Peyer's patch (tissue), 4 donors: ENCODE measurements around the gene ATP1B2. TPM values are rescaled to one million over a fixed set of nuclear protein-coding genes. Genes with fewer than 3 reads are reported as not detected.

Source experiments
- DNase-seq, 3 donors: peaks; one replicate each; pipeline ENCODE4 v3.0.0-alpha.2; 2017 to 2019
- H3K27ac ChIP-seq, 4 donors: fragments of 200-600 bp; sonication (generic); one replicate each; pipeline ENCODE4 v1.5.1; 2016 to 2019
- H3K27me3 ChIP-seq, 2 donors: fragments of 200-600 bp; sonication (generic); one replicate each; pipeline ENCODE4 v1.5.1; 2019
- H3K36me3 ChIP-seq, 3 donors: fragments of 200-600 bp; sonication (generic); one replicate each; pipeline ENCODE4 v1.5.1; 2016 to 2019
- H3K4me1 ChIP-seq, 4 donors: fragments of 200-600 bp; sonication (generic); one replicate each; pipeline ENCODE4 v1.5.1; 2016 to 2019
- H3K4me3 ChIP-seq, 4 donors: fragments of 200-600 bp; sonication (generic); 1 replicate in 3 of 4; 2 replicates in 1 of 4; pipeline ENCODE4 v1.5.1; 2016 to 2019; ENCODE audit warnings: mild to moderate bottlenecking in 1 of 4
- H3K9me3 ChIP-seq, 4 donors: fragments of 200-600 bp; sonication (generic); one replicate each; pipeline ENCODE4 v1.5.1; 2016 to 2019; ENCODE audit warnings: mild to moderate bottlenecking in 1 of 4
- CTCF ChIP-seq, 6 experiments: fragments of 450-650 bp in 4 of 6; fragments of 200-600 bp in 2 of 6; sonication (generic) in 1 of 6; IDR thresholded peaks; one replicate each; pipeline ENCODE4 v1.5.1; 2017 to 2019; ENCODE audit warnings: antibody characterized with exemption in 6 of 6, mild to moderate bottlenecking in 3 of 6, moderate library complexity in 1 of 6
- POLR2A ChIP-seq, 2 donors: fragments of 450-650 bp; IDR thresholded peaks; one replicate each; pipeline ENCODE4 v1.5.1; 2017; ENCODE audit warnings: antibody characterized with exemption in 2 of 2, mild to moderate bottlenecking in 2 of 2, moderate library complexity in 2 of 2
- total RNA-seq, 4 donors: library from RNA; depleted of rRNA; stranded (reverse); fragments of >200 nt; gene quantifications; one replicate each; pipeline ENCODE4 v1.1.0, GENCODE V29; 2016

Gene ATP1B2
- total RNA-seq, 4 donors from 2014 or later, result 0.47 TPM; not detected in 3

GRCh38 chr17:7626307-7626706, 24.4 kb upstream of the ATP1B2 start:
- peak overlapping the region in 3 of 4 donors; percentile 94 to 96 (median 95) for H3K27ac ChIP-seq
- peaks cover 0 to 6% (median 0%) of the 10 kb centered on the region in 3 donors for H3K36me3 ChIP-seq
- H3K27me3 ChIP-seq, result no peaks in the 10 kb centered on the region
- no peak for TF ChIP-seq CTCF (IDR thresholded peaks at IDR 0.05)
- TF ChIP-seq POLR2A (IDR thresholded peaks at IDR 0.05), result no peak
- no peak for DNase-seq
- H3K4me1 ChIP-seq, result peaks cover 0 to 24% (median 2%) of the 10 kb centered on the region in 4 donors
- no peaks in the 10 kb centered on the region for H3K9me3 ChIP-seq
- H3K4me3 ChIP-seq, result peak overlapping the region in 3 of 4 donors; percentile 84 to 94 (median 88)

GRCh38 chr17:7626956-7627249, 23.8 kb upstream of the ATP1B2 start:
- H3K36me3 ChIP-seq, result peaks cover 0 to 6% (median 0%) of the 10 kb centered on the region in 3 donors
- peaks cover 0 to 24% (median 2%) of the 10 kb centered on the region in 4 donors for H3K4me1 ChIP-seq
- DNase-seq, result peak in 1 of 3 donors; percentile 50
- H3K27me3 ChIP-seq, result no peaks in the 10 kb centered on the region
- H3K9me3 ChIP-seq, result no peaks in the 10 kb centered on the region
- H3K27ac ChIP-seq, result peak overlapping the region; percentile 80 to 96 (median 94)
- peak overlapping the region; percentile 64 to 94 (median 86) for H3K4me3 ChIP-seq
- no peak for TF ChIP-seq CTCF (IDR thresholded peaks at IDR 0.05)
- no peak for TF ChIP-seq POLR2A (IDR thresholded peaks at IDR 0.05)

GRCh38 chr17:7627250-7628121, 23.2 kb upstream of the ATP1B2 start, which contains the start of gene SAT2:
Gene SAT2, minus strand, starts transcription at chr17:7627821. Its CDS starts 186 bp downstream, at chr17:7627635.
- Histone ChIP-seq H3K9me3 (no peaks in the 10 kb centered on the region), H3K27ac (peak within 1 kb of the TSS; percentile 80 to 96 (median 94)), H3K27me3 (no peaks in the 10 kb centered on the region), H3K36me3 (peaks cover 0 to 6% (median 0%) of the 10 kb centered on the region in 3 donors), H3K4me1 (peaks cover 0 to 24% (median 2%) of the 10 kb centered on the region in 4 donors), H3K4me3 (peak within 1 kb of the TSS; percentile 64 to 94 (median 86))
- peak; percentile 94 to 97 (median 96) for DNase-seq
- TF ChIP-seq CTCF (IDR thresholded peaks at IDR 0.05) (no peak), POLR2A (IDR thresholded peaks at IDR 0.05) (peak; percentile 77 to 87)

- DNase-seq, result no peak
- no peaks in the 10 kb centered on the region for H3K9me3 ChIP-seq
- H3K27ac ChIP-seq, result peak within 1 kb of the TSS in 2 of 4 donors; percentile 11 to 38
- no peak for TF ChIP-seq CTCF (IDR thresholded peaks at IDR 0.05)
- TF ChIP-seq POLR2A (IDR thresholded peaks at IDR 0.05), result no peak
- H3K27me3 ChIP-seq, result no peaks in the 10 kb centered on the region
- H3K36me3 ChIP-seq, result peaks cover 0 to 6% (median 0%) of the 10 kb centered on the region in 3 donors
- peaks cover 0 to 24% (median 2%) of the 10 kb centered on the region in 4 donors for H3K4me1 ChIP-seq
- H3K4me3 ChIP-seq, result no peak within 1 kb of the TSS
These were observed 20.7 kb upstream of the ATP1B2 start, which contains the start of gene SHBG for GRCh38 chr17:7629939-7630571. Gene SHBG, plus strand, starts transcription at chr17:7630135. Its CDS starts 38 bp downstream, at chr17:7630173.

- Histone ChIP-seq H3K9me3 (no peaks in the 10 kb centered on the region), H3K27ac (no peak overlapping the region), H3K36me3 (no peaks in the 10 kb centered on the region), H3K4me1 (peaks cover 0 to 9% (median 1%) of the 10 kb centered on the region in 4 donors), H3K27me3 (no peaks in the 10 kb centered on the region), H3K4me3 (no peak overlapping the region)
- DNase-seq, result no peak
- TF ChIP-seq CTCF (IDR thresholded peaks at IDR 0.05) (no peak), POLR2A (IDR thresholded peaks at IDR 0.05) (no peak)
These were observed 19.0 kb upstream of the ATP1B2 start for GRCh38 chr17:7631398-7632380.
